ENCODE results near the gene HSPB1.

HSPB1 gene

DNA sequence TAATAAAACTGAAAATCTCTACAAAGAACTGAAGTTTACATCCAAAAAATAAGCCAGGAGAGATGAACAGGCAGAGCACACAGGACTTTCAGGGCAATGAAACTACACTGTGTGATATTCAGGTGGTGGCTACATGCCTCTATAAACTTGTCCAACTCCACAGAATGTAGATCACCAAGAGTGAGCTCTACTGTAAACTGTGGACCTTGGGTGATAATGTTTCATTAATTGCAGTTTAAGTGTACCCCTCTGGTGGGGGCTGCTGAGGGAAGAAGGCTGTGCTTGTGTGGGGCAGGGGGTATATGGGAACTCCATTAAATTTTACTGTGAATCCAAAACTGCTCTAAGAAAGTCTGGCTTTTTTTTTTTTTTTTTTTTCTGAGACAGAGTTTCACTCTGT is 33.6 kb downstream of the HSPB1 start:
- in situ Hi-C loops (cut with HindIII; ENCODE audit: low sequenced_read_pairs), result no loop called here
- TF ChIP-seq, protein P1, sequence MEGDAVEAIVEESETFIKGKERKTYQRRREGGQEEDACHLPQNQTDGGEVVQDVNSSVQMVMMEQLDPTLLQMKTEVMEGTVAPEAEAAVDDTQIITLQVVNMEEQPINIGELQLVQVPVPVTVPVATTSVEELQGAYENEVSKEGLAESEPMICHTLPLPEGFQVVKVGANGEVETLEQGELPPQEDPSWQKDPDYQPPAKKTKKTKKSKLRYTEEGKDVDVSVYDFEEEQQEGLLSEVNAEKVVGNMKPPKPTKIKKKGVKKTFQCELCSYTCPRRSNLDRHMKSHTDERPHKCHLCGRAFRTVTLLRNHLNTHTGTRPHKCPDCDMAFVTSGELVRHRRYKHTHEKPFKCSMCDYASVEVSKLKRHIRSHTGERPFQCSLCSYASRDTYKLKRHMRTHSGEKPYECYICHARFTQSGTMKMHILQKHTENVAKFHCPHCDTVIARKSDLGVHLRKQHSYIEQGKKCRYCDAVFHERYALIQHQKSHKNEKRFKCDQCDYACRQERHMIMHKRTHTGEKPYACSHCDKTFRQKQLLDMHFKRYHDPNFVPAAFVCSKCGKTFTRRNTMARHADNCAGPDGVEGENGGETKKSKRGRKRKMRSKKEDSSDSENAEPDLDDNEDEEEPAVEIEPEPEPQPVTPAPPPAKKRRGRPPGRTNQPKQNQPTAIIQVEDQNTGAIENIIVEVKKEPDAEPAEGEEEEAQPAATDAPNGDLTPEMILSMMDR (IDR thresholded peaks at IDR 0.05; ENCODE audit: low read depth, low read length), result no peak
- H3K4me3 ChIP-seq (ENCODE audit: low read depth, low read length), result no peak overlapping the region
- no peak for DNase-seq (ENCODE audit: low read depth, low spot score)

DNA sequence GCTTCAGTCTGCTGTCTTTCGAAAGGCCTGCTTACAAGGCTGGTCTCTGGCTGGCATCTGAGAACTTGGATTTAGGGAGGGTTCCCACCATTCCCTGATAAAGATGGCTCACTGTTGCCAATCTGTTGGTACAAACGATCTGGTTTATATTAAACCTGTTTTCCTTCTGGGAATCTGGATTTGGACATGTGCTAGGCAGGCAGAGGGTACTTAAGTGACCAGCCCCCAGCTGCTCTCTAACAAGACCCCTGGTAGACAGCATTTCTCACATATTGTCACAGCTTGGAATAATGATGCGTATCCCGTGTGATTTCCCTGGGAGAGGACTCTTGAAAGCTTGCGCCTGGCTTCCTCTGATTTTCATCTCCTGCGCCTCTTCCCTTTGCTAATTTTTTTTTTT is 34.7 kb downstream of the HSPB1 start:
- H3K4me3 ChIP-seq (ENCODE audit: low read depth, low read length), result no peak overlapping the region
- DNase-seq (ENCODE audit: low read depth, low spot score), result no peak
- in situ Hi-C loops (cut with HindIII; ENCODE audit: low sequenced_read_pairs), result no loop called here
- TF ChIP-seq, protein P1 (IDR thresholded peaks at IDR 0.05; ENCODE audit: low read depth, low read length), result no peak

DNA sequence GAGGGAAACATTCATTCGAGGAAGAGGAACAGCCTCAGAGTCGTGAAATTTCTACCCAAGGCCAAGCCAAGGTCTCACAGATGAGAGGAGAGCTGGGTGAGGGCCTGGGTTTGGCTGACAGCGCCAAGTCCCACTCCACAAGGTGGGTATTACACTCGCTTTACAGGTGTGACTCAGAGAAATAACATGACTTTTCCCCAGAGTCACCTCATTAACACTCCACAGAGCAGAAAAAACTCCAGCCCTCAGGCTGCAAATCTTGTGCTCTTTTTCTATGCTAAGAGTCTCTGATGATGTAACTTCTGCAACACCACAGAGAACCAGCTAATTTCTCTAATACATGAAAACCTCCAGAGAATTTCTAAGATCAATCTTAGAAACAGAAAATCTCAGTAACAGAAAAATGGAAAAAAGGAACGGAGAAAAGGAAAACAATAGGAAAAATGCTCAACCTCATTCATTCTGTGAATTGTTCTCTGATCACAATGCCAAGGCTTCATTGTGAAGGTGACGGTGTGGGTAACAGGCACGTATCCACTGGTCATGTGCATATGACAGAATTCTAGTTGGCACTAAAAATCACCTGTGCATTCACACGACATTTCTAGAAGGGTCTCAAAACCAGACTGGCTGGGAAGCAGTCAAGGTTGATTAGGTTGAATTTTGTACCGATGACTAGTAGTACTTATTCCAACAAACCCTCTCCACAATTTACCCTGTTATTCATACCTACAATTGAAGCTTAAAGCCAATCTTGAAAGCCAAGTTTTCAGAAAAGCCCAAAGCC is 36.0 kb downstream of the HSPB1 start:
- no peak for DNase-seq (ENCODE audit: low read depth, low spot score)
- TF ChIP-seq, protein P1 (IDR thresholded peaks at IDR 0.05; ENCODE audit: low read depth, low read length), result no peak
- H3K4me3 ChIP-seq (ENCODE audit: low read depth, low read length), result no peak overlapping the region
- in situ Hi-C loops (cut with HindIII; ENCODE audit: low sequenced_read_pairs), result no loop called here

DNA sequence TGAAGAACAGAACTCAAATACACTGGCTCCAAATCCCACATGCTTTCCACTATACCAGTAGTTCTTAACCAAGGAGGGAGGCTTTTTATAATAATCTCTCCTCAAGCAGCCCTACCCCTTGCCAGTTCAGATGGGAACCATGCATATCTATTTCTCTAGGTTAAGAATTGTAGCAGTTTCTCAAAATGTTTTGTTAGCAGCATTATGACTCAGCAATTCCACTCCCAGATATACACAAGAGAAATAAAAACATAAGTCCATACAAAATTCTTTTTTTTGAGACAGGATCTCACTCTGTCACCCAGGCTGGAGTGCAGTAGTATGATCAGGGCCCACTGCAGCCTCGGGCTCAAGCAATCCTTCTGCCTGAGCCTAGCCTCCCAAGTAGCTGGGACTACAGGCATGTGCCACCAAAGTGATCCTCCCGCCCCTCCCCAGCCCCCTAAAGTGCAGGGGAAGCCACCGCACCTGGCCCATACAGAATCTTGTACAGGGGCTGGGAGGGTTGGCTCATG is 38.2 kb downstream of the HSPB1 start:
- TF ChIP-seq, protein P1 (IDR thresholded peaks at IDR 0.05; ENCODE audit: low read depth, low read length), result no peak
- DNase-seq (ENCODE audit: low read depth, low spot score), result peak; percentile 80
- H3K4me3 ChIP-seq (ENCODE audit: low read depth, low read length), result no peak overlapping the region
- in situ Hi-C loops (cut with HindIII; ENCODE audit: low sequenced_read_pairs), result no loop called here

DNA sequence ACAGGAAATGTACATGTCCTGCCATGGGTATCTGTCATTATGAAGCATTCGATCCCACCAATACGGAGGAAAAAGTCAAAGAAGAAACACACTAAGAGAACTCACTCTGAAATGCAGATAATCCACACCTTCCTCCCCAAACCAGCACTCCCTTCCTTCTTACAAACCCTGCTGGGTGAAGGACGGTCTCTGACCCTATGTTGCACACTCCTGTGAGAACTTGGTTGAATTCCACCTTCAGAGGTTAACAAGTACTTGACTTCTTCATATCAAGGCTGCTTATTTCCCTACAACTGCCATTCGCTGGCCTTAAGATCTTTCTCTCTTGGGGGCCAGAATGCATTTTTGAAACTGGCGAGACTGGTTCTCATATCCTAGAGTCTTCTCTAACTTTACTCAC is 39.7 kb downstream of the HSPB1 start:
- in situ Hi-C loops (cut with HindIII; ENCODE audit: low sequenced_read_pairs), result no loop called here

DNA sequence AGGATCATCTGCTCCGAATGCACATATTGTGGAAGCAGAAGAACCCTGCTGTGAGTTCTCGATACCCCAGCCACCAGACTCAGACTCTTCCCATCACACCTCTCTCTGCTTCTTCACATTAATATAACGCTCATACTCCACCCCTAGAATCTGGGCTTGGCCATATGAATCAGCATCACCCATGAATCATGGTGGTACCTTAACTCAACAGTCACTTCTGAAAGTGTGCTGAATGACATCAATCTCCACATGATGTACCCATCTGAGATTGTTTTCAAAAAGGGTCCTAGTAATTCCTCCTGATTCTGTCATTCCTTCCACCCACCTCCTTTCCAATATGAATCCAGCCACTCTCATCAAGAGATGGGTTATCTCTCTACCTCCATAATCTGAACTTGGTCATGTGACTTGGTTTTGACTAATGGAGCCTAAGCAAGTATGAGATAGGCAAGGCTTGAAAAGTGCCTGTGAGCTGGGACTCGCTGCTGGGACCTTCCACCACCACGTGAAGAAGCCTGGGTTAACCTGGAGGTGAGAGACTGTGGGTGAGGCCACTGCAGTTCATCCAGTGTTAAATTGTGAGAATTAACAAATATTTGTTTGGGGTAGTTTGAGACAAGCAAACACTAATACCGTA is 40.9 kb downstream of the HSPB1 start:
- DNase-seq (ENCODE audit: low read depth, low spot score), result no peak
- no peak overlapping the region for H3K4me3 ChIP-seq (ENCODE audit: low read depth, low read length)
- in situ Hi-C loops (cut with HindIII; ENCODE audit: low sequenced_read_pairs), result no loop called here
- TF ChIP-seq, protein P1 (IDR thresholded peaks at IDR 0.05; ENCODE audit: low read depth, low read length), result no peak

More for the DNA sequence above, 39.7 kb downstream of the HSPB1 start:
- no peak overlapping the region for H3K4me3 ChIP-seq (ENCODE audit: low read depth, low read length)
- TF ChIP-seq, protein P1 (IDR thresholded peaks at IDR 0.05; ENCODE audit: low read depth, low read length), result no peak
- DNase-seq (ENCODE audit: low read depth, low spot score), result no peak

All from astrocyte of the spinal cord (primary cell).